Measurements from ENCODE around the gene SLC12A7.

The SLC12A7 gene

GRCh38 chr5:1037671-1038416 is 74.0 kb downstream of the SLC12A7 start:
- H3K27ac ChIP-seq = no peak overlapping the region
- no peak for TF ChIP-seq CTCF (conservative IDR thresholded peaks at IDR 0.05)
- no peak for TF ChIP-seq ZFX (IDR thresholded peaks at IDR 0.05)

GRCh38 chr5:1037123-1037670 is 74.7 kb downstream of the SLC12A7 start:
- TF ChIP-seq ZFX (IDR thresholded peaks at IDR 0.05) (no peak), CTCF (conservative IDR thresholded peaks at IDR 0.05) (no peak)
- no peak overlapping the region for H3K27ac ChIP-seq

GRCh38 chr5:1036504-1037122 is 75.2 kb downstream of the SLC12A7 start:
- no peak overlapping the region for H3K27ac ChIP-seq
- TF ChIP-seq CTCF (conservative IDR thresholded peaks at IDR 0.05) (no peak), ZFX (IDR thresholded peaks at IDR 0.05) (no peak)

GRCh38 chr5:1035421-1036405 is 76.2 kb downstream of the SLC12A7 start:
- no peak for TF ChIP-seq CTCF (conservative IDR thresholded peaks at IDR 0.05)
- TF ChIP-seq ZFX (IDR thresholded peaks at IDR 0.05) = no peak
- no peak overlapping the region for H3K27ac ChIP-seq

- TF ChIP-seq ZFX (IDR thresholded peaks at IDR 0.05) = no peak
- no peak for TF ChIP-seq CTCF (conservative IDR thresholded peaks at IDR 0.05)
- H3K27ac ChIP-seq = no peak overlapping the region
Measured at GRCh38 chr5:1034986-1035385, 76.9 kb downstream of the SLC12A7 start.

GRCh38 chr5:1034421-1034905 is 77.4 kb downstream of the SLC12A7 start:
- TF ChIP-seq ZFX (IDR thresholded peaks at IDR 0.05) = no peak
- no peak for TF ChIP-seq CTCF (conservative IDR thresholded peaks at IDR 0.05)
- H3K27ac ChIP-seq = no peak overlapping the region
